GM12801 (cell line): ENCODE data around the gene RPS21.

Source experiments
- CTCF ChIP-seq: IDR thresholded peaks from one replicate; pipeline ENCODE4 v1.5.1; 2011; ENCODE audit warnings: control low read depth; ENCODE audit not compliant: insufficient read length; ENCODE audit errors: extremely low read depth

The RPS21 gene

DNA sequence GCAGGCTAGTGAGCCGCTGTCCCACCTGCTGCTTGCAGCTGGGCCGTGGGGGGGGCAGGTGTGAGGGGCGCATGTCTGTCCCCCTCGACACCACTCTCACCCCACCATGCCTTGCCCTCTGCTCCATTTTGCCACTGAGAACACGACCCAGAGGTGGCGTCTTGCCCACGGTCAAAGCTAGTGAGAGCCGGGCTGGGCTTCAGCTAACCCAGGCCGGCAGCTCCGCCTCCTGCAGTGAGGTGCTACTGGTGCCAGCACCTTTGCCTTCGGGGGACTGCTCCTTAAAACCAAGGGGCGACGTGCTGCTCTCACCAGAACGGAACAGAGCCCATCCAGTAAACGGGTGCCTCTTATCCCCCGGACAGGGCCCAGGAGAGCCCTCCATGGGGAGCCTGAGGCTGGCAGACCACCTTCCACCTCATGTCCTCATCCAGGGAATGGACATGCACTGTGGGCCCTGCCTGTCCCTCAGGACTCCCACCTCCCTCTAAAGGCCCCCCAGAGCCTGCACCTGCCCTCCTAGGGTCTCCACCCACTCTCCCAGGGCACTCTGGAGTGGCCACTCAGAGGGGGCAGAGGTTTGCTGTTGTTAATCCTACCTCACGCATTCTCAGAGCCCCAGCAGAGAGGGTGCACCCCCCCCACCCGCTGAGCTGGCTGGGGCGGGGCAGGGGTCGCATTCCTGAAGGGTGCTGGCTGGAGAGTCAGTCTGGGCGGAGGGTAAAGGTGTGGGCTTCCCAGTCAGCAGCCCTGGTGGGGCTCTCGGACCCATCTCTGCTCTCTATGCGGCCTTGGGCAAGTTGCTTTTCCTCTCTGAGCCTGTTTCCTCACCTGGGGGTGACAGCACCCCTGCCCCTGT, 37.6 kb downstream of the RPS21 start:
- no peak for TF ChIP-seq CTCF

DNA sequence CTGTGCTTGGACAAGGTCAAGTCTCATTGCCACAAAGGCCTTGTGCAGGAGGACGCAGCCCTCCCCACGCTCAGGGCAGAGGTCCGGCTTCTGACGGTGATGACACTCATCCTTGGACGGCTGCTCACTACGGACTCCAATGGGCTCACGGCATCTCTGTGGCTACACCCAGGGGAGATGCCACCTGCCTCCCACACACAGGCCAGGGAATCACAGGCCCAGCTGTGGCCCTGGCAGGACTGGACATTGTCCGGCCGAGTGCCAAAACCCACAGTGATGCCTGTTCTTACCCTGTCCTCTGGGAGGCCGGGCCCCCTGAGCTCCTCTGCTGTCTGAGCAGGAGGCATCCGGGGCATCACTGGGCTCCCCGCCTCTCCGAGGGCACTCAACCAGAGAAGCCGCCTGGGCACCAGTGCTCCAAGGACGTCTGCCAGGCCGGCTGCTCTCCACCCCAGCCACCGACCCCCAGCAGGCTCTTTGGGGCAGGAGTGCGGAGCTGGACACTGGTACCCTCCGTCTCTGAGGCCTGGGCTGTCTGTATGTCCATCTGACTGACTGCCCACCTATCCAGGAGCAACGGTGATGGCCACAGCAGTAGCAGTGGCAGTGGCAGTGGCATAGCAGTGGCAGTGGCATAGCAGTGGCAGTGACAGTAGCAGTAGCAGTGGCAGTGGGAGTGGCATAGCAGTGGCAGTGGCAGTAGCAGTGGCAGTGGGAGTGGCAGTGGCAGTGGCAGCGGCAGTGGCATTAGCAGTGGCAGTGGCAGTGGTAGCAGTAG, 38.6 kb downstream of the RPS21 start:
- no peak for TF ChIP-seq CTCF

DNA sequence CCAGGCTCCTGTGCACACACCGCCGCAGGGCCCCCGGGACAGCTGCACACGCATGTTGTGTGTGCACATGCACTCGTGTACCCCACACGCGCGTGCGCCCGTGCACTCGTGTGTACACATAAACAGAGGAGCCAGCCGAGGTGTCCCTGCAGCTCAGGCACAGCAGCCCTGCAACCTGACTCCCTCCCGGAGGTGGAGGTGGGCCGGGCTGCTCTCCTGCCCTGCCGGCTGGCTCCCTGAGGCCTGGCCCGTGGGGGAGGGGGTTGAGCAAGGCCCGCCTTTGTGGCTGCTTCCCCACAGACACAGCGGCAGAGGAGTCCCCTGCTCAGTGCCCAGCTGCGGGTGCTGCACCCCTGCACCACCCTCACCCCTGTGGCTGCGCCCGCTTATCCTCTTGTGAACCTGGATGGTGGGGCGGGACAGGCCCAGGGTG, 39.8 kb downstream of the RPS21 start:
- TF ChIP-seq CTCF: no peak

DNA sequence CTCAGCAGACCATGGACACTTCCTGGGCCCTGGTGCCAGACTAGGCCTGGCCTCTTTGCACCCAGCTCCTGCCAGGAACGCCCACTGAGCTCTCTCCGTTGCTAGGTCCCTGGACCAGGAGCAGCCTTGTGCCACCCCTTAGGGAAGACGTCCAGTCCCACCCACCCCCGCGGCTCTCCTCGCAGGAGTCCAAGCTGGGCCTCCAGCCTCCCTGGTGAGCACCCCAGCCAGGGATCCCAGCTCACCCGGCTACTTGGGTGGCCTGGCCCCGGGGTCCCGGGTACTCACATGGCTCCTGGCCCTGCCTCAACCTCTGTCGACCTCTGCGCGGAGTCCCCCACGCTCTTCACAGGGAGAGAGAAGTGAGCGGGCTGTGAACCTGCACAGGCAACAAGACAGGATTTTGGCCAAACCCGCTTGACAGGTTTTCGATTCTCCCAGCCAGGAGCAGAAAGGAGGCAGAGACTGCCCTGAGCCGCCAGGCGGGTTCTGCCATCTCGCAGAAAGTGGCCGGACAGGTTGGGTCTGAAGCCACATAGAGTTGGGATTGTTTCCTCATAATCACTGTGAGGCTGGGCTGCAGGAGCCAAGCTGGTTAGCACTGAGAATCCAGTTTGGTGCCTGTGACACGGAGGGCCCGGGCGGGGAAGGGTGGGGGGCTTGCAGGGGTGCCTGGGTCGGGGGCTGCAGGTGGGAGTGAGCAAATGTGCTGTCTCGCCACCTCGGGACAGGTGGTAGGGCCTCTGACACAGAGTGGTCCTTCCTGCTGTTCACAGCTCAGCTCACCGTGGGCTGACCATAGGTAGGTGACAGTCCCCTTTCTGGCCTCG, 40.5 kb downstream of the RPS21 start, which contains the start of gene RBBP8NL:
Gene RBBP8NL (minus strand): TSS at position 368 of the 830 bp plus-strand sequence. CDS start 7,892 bp downstream, outside the sequence.
- no peak for TF ChIP-seq CTCF

GRCh38 chr20:62428002-62428372, 41.1 kb downstream of the RPS21 start:
- no peak for TF ChIP-seq CTCF

DNA sequence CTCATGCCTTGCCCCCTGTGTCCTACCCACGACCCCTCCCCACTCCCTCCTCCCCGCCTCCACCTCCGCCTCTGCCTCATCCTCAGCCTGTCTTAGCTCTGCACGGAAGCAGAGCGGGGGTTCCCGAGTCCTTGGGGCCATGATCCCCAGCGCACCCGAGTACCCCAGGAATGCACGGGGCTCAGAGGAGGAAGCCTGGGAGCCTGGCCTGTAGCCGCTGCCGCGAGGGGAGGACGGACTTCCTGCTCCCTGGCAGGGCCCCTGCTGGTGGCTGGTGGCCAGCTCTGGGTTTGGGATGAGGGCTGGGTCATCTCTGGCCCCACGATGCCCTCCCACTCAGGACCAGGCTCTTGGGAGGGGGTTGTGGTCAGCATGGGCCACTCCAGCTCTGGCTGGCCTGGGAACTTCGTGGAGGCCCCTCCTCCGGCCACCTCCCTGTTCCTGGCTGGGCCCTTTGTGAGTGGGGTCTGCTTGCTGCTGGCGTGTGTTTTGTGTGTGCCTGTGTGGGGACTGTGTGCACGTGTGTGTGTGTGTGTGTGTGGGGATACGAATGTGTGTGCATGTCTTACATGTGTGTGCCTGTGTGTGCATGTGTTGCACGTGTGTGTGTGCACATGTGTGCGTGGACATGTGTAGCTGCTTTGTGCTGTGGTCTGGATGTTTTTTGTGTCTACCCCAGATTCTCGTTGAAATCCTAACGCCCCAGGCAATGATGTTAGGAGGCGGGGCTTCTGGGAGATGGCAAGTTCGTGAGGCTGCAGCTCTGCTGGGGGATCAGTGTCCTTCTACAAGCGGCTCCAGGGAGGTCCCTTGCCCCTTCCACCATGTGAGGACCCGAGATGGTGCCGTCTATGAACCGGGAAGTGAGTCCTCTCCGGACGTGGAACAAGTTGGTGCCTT, 41.7 kb downstream of the RPS21 start:
- no peak for TF ChIP-seq CTCF
